ENCODE measurements around the gene AMZ1.

Gene AMZ1

GRCh38 chr7:2710901-2711551, 23.0 kb downstream of the AMZ1 start:
- DNase-seq (ENCODE audit: insufficient read length, low spot score) (no peak), FAIRE-seq (no peak)
- TF ChIP-seq CTCF (IDR thresholded peaks at IDR 0.05; ENCODE audit: insufficient read depth, missing control alignments), result no peak

GRCh38 chr7:2711895-2712675, 24.1 kb downstream of the AMZ1 start:
- TF ChIP-seq CTCF (IDR thresholded peaks at IDR 0.05; ENCODE audit: insufficient read depth, missing control alignments), result no peak
- FAIRE-seq (no peak), DNase-seq (ENCODE audit: insufficient read length, low spot score) (no peak)

- FAIRE-seq (no peak), DNase-seq (ENCODE audit: insufficient read length, low spot score) (no peak)
- no peak for TF ChIP-seq CTCF (IDR thresholded peaks at IDR 0.05; ENCODE audit: insufficient read depth, missing control alignments)
Observed at GRCh38 chr7:2713370-2713769, 25.4 kb downstream of the AMZ1 start.

- FAIRE-seq, result no peak
- DNase-seq (ENCODE audit: insufficient read length, low spot score), result no peak
- TF ChIP-seq CTCF (IDR thresholded peaks at IDR 0.05; ENCODE audit: insufficient read depth, missing control alignments), result no peak
Observed at GRCh38 chr7:2713978-2714377, 26.0 kb downstream of the AMZ1 start.

GRCh38 chr7:2714636-2715035, 26.6 kb downstream of the AMZ1 start:
- DNase-seq (ENCODE audit: insufficient read length, low spot score) (no peak), FAIRE-seq (no peak)
- no peak for TF ChIP-seq CTCF (IDR thresholded peaks at IDR 0.05; ENCODE audit: insufficient read depth, missing control alignments)

GRCh38 chr7:2715341-2716231, 27.6 kb downstream of the AMZ1 start:
- FAIRE-seq (no peak), DNase-seq (ENCODE audit: insufficient read length, low spot score) (no peak)
- TF ChIP-seq CTCF (IDR thresholded peaks at IDR 0.05; ENCODE audit: insufficient read depth, missing control alignments), result no peak

All from D721Med (cell line).